ENCODE results near the gene AFG3L2. TPM values are rescaled to one million over a fixed set of nuclear protein-coding genes. Genes with fewer than 3 reads are reported as not detected.
"Not testable (repeated sequence)": the region's sequence is repeated elsewhere in the genome, so short reads cannot be mapped to it uniquely, and the experiment has no call there.

Gene AFG3L2
- total RNA-seq, 6 experiments from 2014 or later, result 30.2 to 47.7 (median 36.3) TPM

DNA sequence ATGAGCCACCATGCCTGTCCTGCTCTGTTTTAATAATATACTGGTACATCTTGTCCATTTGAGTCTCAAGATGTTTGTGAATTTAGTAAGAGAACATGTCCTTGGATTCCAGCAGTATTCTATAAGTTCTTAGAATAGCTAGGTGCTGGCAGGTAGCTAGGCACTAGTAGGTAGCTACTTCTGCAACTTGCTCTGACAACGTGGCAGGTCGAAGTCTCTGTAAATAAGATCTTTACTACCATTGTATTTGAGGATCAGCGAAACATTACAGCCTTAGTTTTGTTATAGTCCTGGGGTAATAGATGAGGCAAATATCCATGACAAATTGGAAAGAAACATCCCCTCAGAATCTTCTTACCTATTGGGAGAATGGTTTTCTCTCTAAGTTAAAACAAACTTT is 16.5 kb upstream of the AFG3L2 start:
- no peak overlapping the region for H3K27ac ChIP-seq
- H3K9me3 ChIP-seq, result no peaks in the 10 kb centered on the region
- H3K27me3 ChIP-seq, result no peaks in the 10 kb centered on the region
- 33% methylated on average over 3 of the region's 3 CpGs for WGBS (ENCODE audit: insufficient coverage, low coverage, low lambda C conversion rate, missing lambda C conversion rate)
- no peak overlapping the region for H3K4me3 ChIP-seq
- DNase-seq (no peak), ATAC-seq (peak; percentile 29 to 46 (median 44))
- intact Hi-C loops (cut with DNase I), result loop anchor here in 1 of 2 donors (10.0 kb wide), 1 partner anchor 271 kb away; no protein-coding TSS in a partner anchor
- H3K36me3 ChIP-seq, result no peaks in the 10 kb centered on the region
- TF ChIP-seq, protein P1, sequence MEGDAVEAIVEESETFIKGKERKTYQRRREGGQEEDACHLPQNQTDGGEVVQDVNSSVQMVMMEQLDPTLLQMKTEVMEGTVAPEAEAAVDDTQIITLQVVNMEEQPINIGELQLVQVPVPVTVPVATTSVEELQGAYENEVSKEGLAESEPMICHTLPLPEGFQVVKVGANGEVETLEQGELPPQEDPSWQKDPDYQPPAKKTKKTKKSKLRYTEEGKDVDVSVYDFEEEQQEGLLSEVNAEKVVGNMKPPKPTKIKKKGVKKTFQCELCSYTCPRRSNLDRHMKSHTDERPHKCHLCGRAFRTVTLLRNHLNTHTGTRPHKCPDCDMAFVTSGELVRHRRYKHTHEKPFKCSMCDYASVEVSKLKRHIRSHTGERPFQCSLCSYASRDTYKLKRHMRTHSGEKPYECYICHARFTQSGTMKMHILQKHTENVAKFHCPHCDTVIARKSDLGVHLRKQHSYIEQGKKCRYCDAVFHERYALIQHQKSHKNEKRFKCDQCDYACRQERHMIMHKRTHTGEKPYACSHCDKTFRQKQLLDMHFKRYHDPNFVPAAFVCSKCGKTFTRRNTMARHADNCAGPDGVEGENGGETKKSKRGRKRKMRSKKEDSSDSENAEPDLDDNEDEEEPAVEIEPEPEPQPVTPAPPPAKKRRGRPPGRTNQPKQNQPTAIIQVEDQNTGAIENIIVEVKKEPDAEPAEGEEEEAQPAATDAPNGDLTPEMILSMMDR (IDR thresholded peaks at IDR 0.05), result no peak
- TF ChIP-seq POLR2A (IDR thresholded peaks at IDR 0.05), result no peak
- H3K4me1 ChIP-seq, result peaks cover 0 to 6% (median 0%) of the 10 kb centered on the region in 4 donors

GRCh38 chr18:12391487-12392165 is 14.6 kb upstream of the AFG3L2 start:
- no peaks in the 10 kb centered on the region for H3K36me3 ChIP-seq
- DNase-seq, result peak in 1 of 3 donors; percentile 55
- no peak overlapping the region for H3K4me3 ChIP-seq
- no peak overlapping the region for H3K27ac ChIP-seq
- no peaks in the 10 kb centered on the region for H3K27me3 ChIP-seq
- no peaks in the 10 kb centered on the region for H3K9me3 ChIP-seq
- peaks cover 0 to 6% (median 0%) of the 10 kb centered on the region in 4 donors for H3K4me1 ChIP-seq
- TF ChIP-seq, protein P1 (IDR thresholded peaks at IDR 0.05), result peak; percentile 73 to 82 (median 75)
- no peak for TF ChIP-seq POLR2A (IDR thresholded peaks at IDR 0.05)
- 24% methylated on average over 8 of the region's 9 CpGs for WGBS (ENCODE audit: insufficient coverage, low coverage, low lambda C conversion rate, missing lambda C conversion rate)
- intact Hi-C loops (cut with DNase I), result loop anchor here in 1 of 2 donors (10.0 kb wide), 1 partner anchor 273 kb away; no protein-coding TSS in a partner anchor
- peak; percentile 90 to 95 (median 92) for ATAC-seq

DNA sequence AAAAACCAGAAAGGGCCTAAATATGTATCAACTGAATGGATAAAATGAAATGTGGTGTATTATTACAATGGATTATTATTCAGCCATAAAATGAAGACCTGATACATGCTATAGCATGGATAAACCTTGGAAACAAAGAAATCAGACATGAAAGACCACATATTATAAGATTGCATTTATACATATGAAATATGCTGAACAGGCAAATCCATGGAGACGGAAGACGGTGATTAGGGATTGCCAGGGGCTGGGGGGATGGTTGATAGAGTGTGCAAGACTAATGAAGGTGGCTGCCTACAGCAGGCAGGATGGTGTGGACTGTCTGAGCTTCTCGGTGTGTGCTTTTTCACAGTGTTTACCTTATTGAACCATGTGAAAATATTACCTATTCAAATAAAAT is 11.4 kb upstream of the AFG3L2 start:
- intact Hi-C loops (cut with DNase I), result no loop called here
- TF ChIP-seq POLR2A (IDR thresholded peaks at IDR 0.05), result no peak
- TF ChIP-seq, protein P1 (IDR thresholded peaks at IDR 0.05), result no peak
- ATAC-seq, result no peak
- Histone ChIP-seq H3K9me3 (no peaks in the 10 kb centered on the region), H3K4me3 (no peak overlapping the region), H3K27me3 (no peaks in the 10 kb centered on the region), H3K4me1 (peaks cover 0 to under 1% (median 0%) of the 10 kb centered on the region in 4 donors), H3K36me3 (no peaks in the 10 kb centered on the region), H3K27ac (no peak overlapping the region)
- WGBS (ENCODE audit: insufficient coverage, low coverage, low lambda C conversion rate, missing lambda C conversion rate), result 68% methylated on average over 3 of the region's 3 CpGs
- no peak for DNase-seq

DNA sequence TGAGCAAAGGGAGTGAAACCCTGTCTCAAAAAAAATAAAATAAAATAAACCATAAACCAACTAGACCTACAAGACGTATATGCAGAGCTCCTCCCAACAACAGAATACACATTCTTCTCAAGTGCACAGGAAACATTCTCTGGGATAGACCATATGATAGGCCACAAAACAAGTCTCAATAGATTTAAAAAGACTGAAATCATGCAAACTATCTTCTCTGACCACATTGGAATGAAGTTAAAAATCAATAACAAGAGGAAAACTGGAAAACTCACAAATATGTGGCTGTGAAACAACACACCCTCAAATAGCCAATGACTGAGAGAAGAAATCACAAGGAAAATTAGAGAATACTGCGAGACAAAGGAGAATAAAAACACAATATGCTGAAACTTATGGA is 7.2 kb upstream of the AFG3L2 start:
- no peak for ATAC-seq
- intact Hi-C loops (cut with DNase I), result no loop called here

DNA sequence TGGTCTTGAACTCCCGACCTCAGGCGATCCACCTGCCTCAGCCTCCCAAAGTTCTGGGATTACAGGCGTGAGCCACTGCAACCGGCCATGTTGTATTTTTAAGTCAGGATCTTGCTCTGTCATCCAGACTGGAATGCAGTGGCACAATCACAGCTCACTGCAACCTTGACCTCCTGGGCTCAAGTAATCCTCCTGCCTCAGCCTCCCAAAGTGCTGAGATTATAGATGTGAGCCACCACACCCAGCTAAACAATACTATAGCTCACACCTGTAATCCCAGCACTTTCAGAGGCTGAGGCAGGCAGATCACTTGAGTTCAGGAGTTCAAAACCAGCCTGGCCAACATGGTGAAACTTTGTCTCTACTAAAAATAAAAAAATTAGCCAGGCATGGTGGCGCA is 6.7 kb upstream of the AFG3L2 start:
- 79% methylated on average over 2 of the region's 5 CpGs for WGBS (ENCODE audit: insufficient coverage, low coverage, low lambda C conversion rate, missing lambda C conversion rate)
- DNase-seq; ATAC-seq; H3K9me3 ChIP-seq; H3K27me3 ChIP-seq; intact Hi-C loops (cut with DNase I); H3K36me3 ChIP-seq; H3K4me3 ChIP-seq; H3K4me1 ChIP-seq; H3K27ac ChIP-seq: not testable (repeated sequence)

More for the DNA sequence above, 7.2 kb upstream of the AFG3L2 start:
- no peaks in the 10 kb centered on the region for H3K27me3 ChIP-seq
- no peak for DNase-seq
- no peak overlapping the region for H3K4me3 ChIP-seq
- H3K36me3 ChIP-seq, result no peaks in the 10 kb centered on the region
- no peak for TF ChIP-seq POLR2A (IDR thresholded peaks at IDR 0.05)
- TF ChIP-seq, protein P1 (IDR thresholded peaks at IDR 0.05), result no peak
- H3K4me1 ChIP-seq, result no peaks in the 10 kb centered on the region
- H3K27ac ChIP-seq, result no peak overlapping the region
- no peaks in the 10 kb centered on the region for H3K9me3 ChIP-seq
- WGBS (ENCODE audit: insufficient coverage, low coverage, low lambda C conversion rate, missing lambda C conversion rate), result 63% methylated on average over 2 of the region's 2 CpGs

- H3K9me3 ChIP-seq; H3K4me1 ChIP-seq; ATAC-seq; H3K27me3 ChIP-seq; H3K36me3 ChIP-seq; H3K27ac ChIP-seq; H3K4me3 ChIP-seq; DNase-seq; intact Hi-C loops (cut with DNase I): not testable (repeated sequence)
- WGBS (ENCODE audit: insufficient coverage, low coverage, low lambda C conversion rate, missing lambda C conversion rate), result 55% methylated on average over 6 of the region's 7 CpGs
Observed at GRCh38 chr18:12382221-12382814, 5.3 kb upstream of the AFG3L2 start.

DNA sequence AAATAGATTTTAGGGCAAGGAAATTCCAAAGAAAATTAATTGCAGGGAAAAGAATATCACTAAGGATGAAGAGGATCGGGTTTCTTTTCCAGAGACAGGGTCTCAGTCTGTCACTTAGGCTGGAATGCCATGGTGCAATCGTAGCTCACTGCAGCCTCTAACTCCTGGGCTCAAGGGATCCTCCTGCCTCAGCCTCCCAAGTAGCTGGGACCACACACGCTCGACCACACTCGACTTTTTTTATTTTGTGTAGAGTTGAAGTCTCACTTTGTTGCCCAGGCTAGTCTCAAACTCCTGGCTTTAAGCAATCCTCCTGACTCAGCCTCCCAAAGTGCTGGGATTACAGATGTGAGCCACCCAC is 1.2 kb upstream of the AFG3L2 start:
- peak overlapping the region in 2 of 3 donors; percentile 69 to 74 for H3K4me3 ChIP-seq
- H3K27me3 ChIP-seq; H3K36me3 ChIP-seq; intact Hi-C loops (cut with DNase I); DNase-seq; H3K9me3 ChIP-seq; ATAC-seq: not testable (repeated sequence)
- peak overlapping the region in 1 of 3 donors; percentile 80 for H3K27ac ChIP-seq
- peaks cover 0 to 14% (median 4%) of the 10 kb centered on the region in 4 donors for H3K4me1 ChIP-seq
- 61% methylated on average over 5 of the region's 5 CpGs for WGBS (ENCODE audit: insufficient coverage, low coverage, low lambda C conversion rate, missing lambda C conversion rate)

Measured in right lobe of liver (tissue), 6 donors.